RCC 7860 (cell line): Measurements from ENCODE around the gene TLCD4.
"Not testable (repeated sequence)": the region's sequence is repeated elsewhere in the genome, so short reads cannot be mapped to it uniquely, and the experiment has no call there.

Experiments
- DNase-seq: peaks from one replicate; pipeline ENCODE4 v3.0.0-alpha.2; 2015; ENCODE audit warnings: low spot score
- FAIRE-seq: peaks from 2 replicates; lab custom pipeline; 2012; peaks lifted over from hg19 to GRCh38; lab: Jason Lieb, UNC

The TLCD4 gene

GRCh38 chr1:95117207-95118066, at the start of gene TLCD4:
Gene TLCD4 (plus strand): TSS chr1:95117355. CDS start chr1:95143902, 26,547 bp downstream.
- FAIRE-seq (no peak), DNase-seq (peak; percentile 24)

- FAIRE-seq (no peak), DNase-seq (no peak)
Measured at GRCh38 chr1:95067568-95067967, 49.6 kb upstream of the TLCD4 start.

GRCh38 chr1:95068956-95069709, 48.0 kb upstream of the TLCD4 start:
- DNase-seq (peak; percentile 75), FAIRE-seq (peak; percentile 91)

- FAIRE-seq (no peak), DNase-seq (no peak)
Measured at GRCh38 chr1:95069710-95070093, 47.5 kb upstream of the TLCD4 start.

- FAIRE-seq (no peak), DNase-seq (no peak)
Measured at GRCh38 chr1:95071539-95071938, 45.6 kb upstream of the TLCD4 start.

GRCh38 chr1:95072117-95072516, 45.0 kb upstream of the TLCD4 start:
- FAIRE-seq: no peak

GRCh38 chr1:95072532-95073419, 44.4 kb upstream of the TLCD4 start, which contains the start of gene ALG14:
Gene ALG14 (minus strand): TSS chr1:95072951. CDS start chr1:95072898, 53 bp downstream.
- DNase-seq (peak; percentile 89), FAIRE-seq (peak; percentile 69)

More at GRCh38 chr1:95072117-95072516, 45.0 kb upstream of the TLCD4 start:
- no peak for DNase-seq

- FAIRE-seq (no peak), DNase-seq (no peak)
Measured at GRCh38 chr1:95073446-95073845, 43.7 kb upstream of the TLCD4 start.

GRCh38 chr1:95076034-95076433, 41.1 kb upstream of the TLCD4 start:
- DNase-seq: no peak
- FAIRE-seq: no peak

GRCh38 chr1:95080446-95080845, 36.7 kb upstream of the TLCD4 start:
- DNase-seq (no peak), FAIRE-seq (no peak)

GRCh38 chr1:95080879-95081278, 36.3 kb upstream of the TLCD4 start:
- FAIRE-seq: no peak
- DNase-seq: no peak

GRCh38 chr1:95084317-95085176, 32.6 kb upstream of the TLCD4 start:
- DNase-seq (peak; percentile 11), FAIRE-seq (no peak)

- DNase-seq (no peak), FAIRE-seq (no peak)
Measured at GRCh38 chr1:95085376-95085775, 31.8 kb upstream of the TLCD4 start.

- peak; percentile 96 for FAIRE-seq
- peak; percentile 97 for DNase-seq
Measured at GRCh38 chr1:95086949-95087533, 30.1 kb upstream of the TLCD4 start.

- FAIRE-seq: no peak
- no peak for DNase-seq
Measured at GRCh38 chr1:95088303-95088702, 28.9 kb upstream of the TLCD4 start.

- DNase-seq (no peak), FAIRE-seq (no peak)
Measured at GRCh38 chr1:95089650-95090287, 27.4 kb upstream of the TLCD4 start.

- FAIRE-seq, DNase-seq: not testable (repeated sequence)
Measured at GRCh38 chr1:95091290-95091689, 25.9 kb upstream of the TLCD4 start.

- peak; percentile 48 for DNase-seq
- FAIRE-seq: not testable (repeated sequence)
Measured at GRCh38 chr1:95092891-95093290, 24.3 kb upstream of the TLCD4 start.

GRCh38 chr1:95093296-95093695, 23.9 kb upstream of the TLCD4 start:
- no peak for DNase-seq
- FAIRE-seq: no peak
